Measurements from ENCODE around the gene PAPOLA. TPM values are rescaled to one million over a fixed set of nuclear protein-coding genes. Genes with fewer than 3 reads are reported as not detected.
A peak's percentile ranks its signal among the peaks of the same experiment; 100 is the strongest.

The PAPOLA gene
- total and polyA plus RNA-seq, 9 of the 15 experiments (the other 6 are each of a cell fraction or from before 2014, with no cell fraction given), result 51.1 to 199 (median 95.8) TPM

DNA sequence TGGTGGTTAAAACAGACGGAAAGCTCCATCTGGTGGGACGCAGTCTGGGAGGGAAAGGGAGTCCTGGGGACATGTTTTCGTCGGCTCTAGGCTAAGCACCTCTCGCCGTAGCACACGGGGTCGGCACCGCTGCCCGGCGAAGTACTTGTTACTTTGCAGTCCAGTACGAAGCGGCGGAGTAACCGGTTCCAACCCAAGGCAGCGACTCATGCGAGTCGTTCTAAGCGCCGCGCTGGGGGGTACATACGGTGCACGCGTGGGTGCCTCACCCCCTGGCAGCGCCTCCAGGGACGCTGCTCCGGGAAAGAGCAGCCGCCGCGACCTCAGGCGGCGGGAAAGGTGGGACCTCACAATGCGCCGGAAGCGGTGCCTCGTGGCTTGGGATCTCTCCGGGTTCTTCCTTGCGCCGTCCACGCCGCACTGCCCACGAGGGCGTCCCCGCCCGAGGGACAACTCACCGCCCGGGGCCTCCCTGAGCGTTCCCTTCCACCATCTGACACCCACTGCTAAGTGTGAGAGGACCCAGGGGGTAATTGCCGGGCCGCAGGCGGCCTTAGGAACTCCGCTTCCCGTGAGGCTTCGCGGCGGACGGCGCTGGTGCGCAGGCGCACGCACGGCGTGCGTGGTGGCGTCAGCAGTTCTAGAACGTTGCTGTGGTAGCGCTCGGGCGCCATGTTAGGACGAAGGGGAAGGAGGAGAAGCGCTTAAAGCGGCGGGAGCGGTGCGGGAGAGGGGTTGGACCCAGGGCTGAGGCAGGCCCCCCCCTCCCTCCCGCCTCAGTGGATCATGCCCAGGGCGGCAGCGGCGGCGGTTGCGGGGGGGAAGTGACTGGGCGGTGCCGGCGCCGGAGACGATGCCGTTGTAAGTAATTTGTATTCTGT lies at the start of gene PAPOLA (continued):
- TF ChIP-seq, protein P1, sequence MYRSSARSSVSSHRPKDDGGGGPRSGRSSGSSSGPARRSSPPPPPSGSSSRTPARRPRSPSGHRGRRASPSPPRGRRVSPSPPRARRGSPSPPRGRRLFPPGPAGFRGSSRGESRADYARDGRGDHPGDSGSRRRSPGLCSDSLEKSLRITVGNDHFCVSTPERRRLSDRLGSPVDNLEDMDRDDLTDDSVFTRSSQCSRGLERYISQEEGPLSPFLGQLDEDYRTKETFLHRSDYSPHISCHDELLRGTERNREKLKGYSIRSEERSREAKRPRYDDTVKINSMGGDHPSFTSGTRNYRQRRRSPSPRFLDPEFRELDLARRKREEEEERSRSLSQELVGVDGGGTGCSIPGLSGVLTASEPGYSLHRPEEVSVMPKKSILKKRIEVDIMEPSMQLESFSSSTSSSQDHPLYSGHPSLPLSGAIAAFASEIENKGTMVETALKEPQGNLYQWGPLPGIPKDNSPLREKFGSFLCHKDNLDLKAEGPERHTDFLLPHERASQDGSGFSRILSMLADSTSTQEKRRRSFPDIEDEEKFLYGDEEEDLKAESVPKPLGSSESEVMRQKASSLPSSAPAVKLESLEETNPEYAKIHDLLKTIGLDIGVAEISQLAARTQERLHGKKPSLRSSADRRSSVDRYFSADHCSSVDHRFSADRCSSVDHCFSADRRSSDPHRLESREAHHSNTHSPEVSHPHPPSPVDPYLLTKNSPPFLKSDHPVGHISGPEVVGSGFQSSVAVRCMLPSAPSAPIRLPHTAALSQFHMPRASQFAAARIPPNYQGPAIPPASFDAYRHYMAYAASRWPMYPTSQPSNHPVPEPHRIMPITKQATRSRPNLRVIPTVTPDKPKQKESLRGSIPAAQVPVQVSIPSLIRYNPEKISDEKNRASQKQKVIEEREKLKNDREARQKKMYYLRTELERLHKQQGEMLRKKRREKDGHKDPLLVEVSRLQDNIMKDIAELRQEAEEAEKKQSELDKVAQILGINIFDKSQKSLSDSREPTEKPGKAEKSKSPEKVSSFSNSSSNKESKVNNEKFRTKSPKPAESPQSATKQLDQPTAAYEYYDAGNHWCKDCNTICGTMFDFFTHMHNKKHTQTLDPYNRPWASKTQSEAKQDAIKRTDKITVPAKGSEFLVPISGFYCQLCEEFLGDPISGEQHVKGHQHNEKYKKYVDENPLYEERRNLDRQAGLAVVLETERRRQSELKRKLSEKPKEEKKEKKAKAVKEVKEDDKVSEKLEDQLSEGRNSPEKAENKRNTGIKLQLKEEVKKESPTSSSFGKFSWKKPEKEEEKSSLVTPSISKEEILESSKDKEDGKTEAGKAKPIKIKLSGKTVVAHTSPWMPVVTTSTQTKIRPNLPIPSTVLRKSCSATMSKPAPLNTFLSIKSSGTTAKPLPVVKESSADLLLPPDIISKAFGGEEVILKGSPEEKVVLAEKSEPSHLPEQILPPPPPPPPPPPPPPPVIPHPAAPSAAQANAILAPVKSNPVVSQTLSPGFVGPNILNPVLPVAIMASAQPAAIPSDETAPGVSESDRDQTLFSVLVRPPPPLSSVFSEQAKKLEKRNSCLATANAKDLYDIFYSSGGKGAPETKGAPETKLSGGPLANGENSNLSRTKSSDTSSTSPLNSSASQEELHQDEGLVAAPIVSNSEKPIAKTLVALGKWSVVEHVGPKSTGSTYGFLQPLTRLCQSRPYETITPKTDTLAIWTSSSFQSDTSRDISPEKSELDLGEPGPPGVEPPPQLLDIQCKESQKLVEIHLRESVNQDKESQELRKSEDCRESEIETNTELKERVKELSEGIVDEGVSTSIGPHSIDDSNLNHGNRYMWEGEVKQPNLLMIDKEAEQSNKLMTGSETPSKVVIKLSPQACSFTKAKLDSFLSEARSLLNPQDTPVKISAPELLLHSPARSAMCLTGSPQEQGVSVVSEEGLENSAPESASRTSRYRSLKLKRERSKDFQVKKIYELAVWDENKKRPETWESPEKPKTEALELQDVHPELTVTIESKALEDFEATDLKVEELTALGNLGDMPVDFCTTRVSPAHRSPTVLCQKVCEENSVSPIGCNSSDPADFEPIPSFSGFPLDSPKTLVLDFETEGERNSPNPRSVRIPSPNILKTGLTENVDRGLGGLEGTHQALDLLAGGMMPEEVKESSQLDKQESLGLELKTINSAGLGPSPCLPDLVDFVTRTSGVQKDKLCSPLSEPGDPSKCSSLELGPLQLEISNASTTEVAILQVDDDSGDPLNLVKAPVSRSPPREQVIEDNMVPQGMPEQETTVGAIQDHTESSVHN (IDR thresholded peaks at IDR 0.05; ENCODE audit: borderline replicate concordance in 1 of 2, low read depth in 1 of 2), result no peak
- TF ChIP-seq ZNF24 (IDR thresholded peaks at IDR 0.05) (no peak), ZNF408 (CRISPR knock-in tag; IDR thresholded peaks at IDR 0.05; ENCODE audit: low read depth) (no peak), ESRRA (IDR thresholded peaks at IDR 0.05; ENCODE audit: borderline replicate concordance, low read depth) (peak; percentile 29; the same call in 1 of the 2 replicates), GABPB2 (CRISPR knock-in tag; conservative IDR thresholded peaks at IDR 0.05) (no peak), ZNF551 (CRISPR knock-in tag; IDR thresholded peaks at IDR 0.05) (no peak), POLR2G (IDR thresholded peaks at IDR 0.05; ENCODE audit: low read depth, low read length) (peak; percentile 97), SMARCB1 (IDR thresholded peaks at IDR 0.05; ENCODE audit: insufficient read length, low read depth) (no peak), ARID2 (IDR thresholded peaks at IDR 0.05) (no peak), NEUROD1 (IDR thresholded peaks at IDR 0.05; ENCODE audit: borderline replicate concordance, low read depth, low read length, partially characterized antibody) (peak; percentile 43), COPS2 (conservative IDR thresholded peaks at IDR 0.05) (no peak), FOXA1 (IDR thresholded peaks at IDR 0.05; ENCODE audit: borderline replicate concordance) (no peak), NFRKB (IDR thresholded peaks at IDR 0.05; ENCODE audit: low read depth) (0 out of 2 replicates have a peak, but pooled peaks have one; percentile 66), CEBPG (CRISPR knock-in tag; IDR thresholded peaks at IDR 0.05) (no peak), CEBPG (tag; conservative IDR thresholded peaks at IDR 0.05 in 1 of 2, IDR thresholded peaks at IDR 0.05 in 1 of 2) (no peak), STAT5A (IDR thresholded peaks at IDR 0.05; ENCODE audit: borderline replicate concordance, low read length) (no peak), FOS (IDR thresholded peaks at IDR 0.05; ENCODE audit: extremely low read depth, insufficient read length) (no peak), MECOM (CRISPR knock-in tag; IDR thresholded peaks at IDR 0.05) (no peak)
- TF ChIP-seq, protein P2, sequence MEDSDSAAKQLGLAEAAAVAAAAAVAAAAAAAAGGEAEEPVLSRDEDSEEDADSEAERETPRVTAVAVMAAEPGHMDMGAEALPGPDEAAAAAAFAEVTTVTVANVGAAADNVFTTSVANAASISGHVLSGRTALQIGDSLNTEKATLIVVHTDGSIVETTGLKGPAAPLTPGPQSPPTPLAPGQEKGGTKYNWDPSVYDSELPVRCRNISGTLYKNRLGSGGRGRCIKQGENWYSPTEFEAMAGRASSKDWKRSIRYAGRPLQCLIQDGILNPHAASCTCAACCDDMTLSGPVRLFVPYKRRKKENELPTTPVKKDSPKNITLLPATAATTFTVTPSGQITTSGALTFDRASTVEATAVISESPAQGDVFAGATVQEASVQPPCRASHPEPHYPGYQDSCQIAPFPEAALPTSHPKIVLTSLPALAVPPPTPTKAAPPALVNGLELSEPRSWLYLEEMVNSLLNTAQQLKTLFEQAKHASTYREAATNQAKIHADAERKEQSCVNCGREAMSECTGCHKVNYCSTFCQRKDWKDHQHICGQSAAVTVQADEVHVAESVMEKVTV (CRISPR knock-in tag; IDR thresholded peaks at IDR 0.05), result no peak

Measured in K562 (cell line).